ENCODE data around the gene EHD4.

GRCh38 chr15:42021593-42021992 is 49.2 kb upstream of the EHD4 start:
- TF ChIP-seq CTCF (IDR thresholded peaks at IDR 0.05; ENCODE audit: low read depth, low read length) (no peak), POLR2A (IDR thresholded peaks at IDR 0.05; ENCODE audit: extremely low read depth, insufficient read length) (no peak), MAX (IDR thresholded peaks at IDR 0.05; ENCODE audit: low read depth, low read length) (no peak)
